RCC 7860 (cell line): ENCODE results near the gene RASAL2.

Experiments used
- DNase-seq: peaks from one replicate; pipeline ENCODE4 v3.0.0-alpha.2; 2015; ENCODE audit warnings: low spot score
- FAIRE-seq: peaks from 2 replicates; lab custom pipeline; 2012; peaks lifted over from hg19 to GRCh38; lab: Jason Lieb, UNC

Gene RASAL2

GRCh38 chr1:178477841-178478240 lies 383.9 kb downstream of the RASAL2 start:
- FAIRE-seq (no peak), DNase-seq (no peak)

- DNase-seq (no peak), FAIRE-seq (no peak)
These were observed 389.5 kb downstream of the RASAL2 start for GRCh38 chr1:178483251-178483957.

DNA sequence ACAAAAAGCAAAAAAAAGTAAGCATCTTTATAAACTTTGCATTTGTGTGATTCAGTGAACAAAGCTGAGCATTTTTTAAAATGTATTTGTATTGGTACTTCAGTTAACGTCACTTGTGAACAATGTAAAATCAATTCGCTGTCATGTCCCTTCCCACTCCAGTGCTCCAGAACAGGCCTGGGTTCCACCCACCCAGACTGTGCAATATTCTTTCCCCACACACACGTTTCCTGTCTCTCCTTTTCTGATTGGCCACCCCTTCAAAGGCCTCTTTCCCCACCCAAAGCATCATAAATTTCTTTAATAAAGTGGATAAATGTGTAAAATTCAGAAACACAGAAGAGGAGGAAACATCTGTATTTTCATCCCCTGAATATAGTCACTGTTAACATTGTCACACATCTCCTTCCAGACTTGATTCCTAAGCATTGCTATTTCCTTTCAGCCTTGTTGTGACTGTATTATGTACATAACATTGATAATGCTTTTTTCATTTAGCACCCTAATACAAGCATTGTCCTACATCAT lies 390.9 kb downstream of the RASAL2 start:
- DNase-seq (no peak), FAIRE-seq (no peak)

DNA sequence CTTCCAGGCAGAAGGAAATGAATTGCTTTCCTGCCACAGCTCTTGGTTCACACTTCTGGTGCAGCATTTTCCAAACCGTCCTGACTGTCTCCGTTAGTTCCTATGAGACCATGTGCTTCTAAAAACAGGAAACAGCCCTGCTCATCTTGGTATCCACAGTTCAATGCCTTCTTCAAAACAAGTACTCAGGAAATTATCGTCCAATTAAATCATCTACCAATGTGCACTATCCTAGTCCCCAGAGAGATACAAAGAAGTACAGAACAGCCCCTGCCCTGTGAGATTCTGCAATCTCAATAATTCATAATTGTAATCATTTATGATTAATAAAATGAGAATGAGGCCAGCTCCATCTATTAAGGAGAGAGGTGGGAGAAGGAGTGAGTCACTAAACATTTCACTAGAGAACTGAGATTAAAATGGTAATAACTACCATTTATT lies 391.7 kb downstream of the RASAL2 start:
- FAIRE-seq: no peak
- no peak for DNase-seq

GRCh38 chr1:178486100-178487069 lies 392.5 kb downstream of the RASAL2 start:
- FAIRE-seq (no peak), DNase-seq (no peak)

GRCh38 chr1:178487070-178487615 lies 393.2 kb downstream of the RASAL2 start:
- DNase-seq (no peak), FAIRE-seq (no peak)

DNA sequence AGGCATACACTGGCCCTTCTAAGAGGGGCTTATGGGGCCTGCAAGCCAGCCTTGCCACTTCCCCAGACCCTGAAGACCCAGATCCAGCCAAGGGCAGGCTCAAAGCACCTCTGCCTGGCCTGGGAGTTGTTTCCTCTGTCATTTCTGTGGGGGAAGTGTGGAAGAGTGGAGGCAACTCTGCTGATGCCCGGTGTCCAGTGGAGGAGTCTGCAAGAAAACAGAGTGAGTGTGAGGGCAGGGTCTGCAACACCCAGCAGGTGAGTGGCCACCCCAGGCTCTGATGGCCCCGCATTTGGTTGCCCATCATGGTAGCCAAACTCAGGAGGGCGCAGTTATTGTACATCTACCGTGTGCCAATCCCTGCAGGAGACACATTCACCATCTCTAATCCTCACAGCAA lies 394.5 kb downstream of the RASAL2 start:
- FAIRE-seq (no peak), DNase-seq (no peak)

- DNase-seq: no peak
- FAIRE-seq: no peak
These were observed 395.5 kb downstream of the RASAL2 start for GRCh38 chr1:178489399-178489798.

GRCh38 chr1:178490136-178490535 lies 396.2 kb downstream of the RASAL2 start:
- FAIRE-seq (no peak), DNase-seq (no peak)

- FAIRE-seq (no peak), DNase-seq (no peak)
These were observed 397.1 kb downstream of the RASAL2 start for GRCh38 chr1:178490967-178491366.

DNA sequence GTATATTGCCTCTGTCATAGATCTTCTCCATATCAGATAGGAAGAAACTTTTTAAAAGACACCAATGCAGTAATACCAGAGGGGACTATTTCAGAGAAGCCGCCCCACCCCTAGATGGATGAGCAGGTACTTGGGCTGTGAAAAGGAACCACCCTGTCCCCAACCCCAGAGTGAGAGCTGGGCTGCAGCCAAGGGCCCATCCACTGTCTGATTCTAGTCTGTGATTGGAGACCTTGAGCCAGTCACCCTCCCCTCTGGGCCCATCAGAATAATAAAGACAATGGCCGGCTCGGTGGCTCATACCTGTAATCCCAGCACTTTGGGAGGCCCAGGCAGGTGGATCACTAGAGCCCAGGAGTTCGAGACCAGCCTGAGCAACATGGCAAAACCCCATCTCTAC lies 397.8 kb downstream of the RASAL2 start:
- FAIRE-seq (no peak), DNase-seq (no peak)

DNA sequence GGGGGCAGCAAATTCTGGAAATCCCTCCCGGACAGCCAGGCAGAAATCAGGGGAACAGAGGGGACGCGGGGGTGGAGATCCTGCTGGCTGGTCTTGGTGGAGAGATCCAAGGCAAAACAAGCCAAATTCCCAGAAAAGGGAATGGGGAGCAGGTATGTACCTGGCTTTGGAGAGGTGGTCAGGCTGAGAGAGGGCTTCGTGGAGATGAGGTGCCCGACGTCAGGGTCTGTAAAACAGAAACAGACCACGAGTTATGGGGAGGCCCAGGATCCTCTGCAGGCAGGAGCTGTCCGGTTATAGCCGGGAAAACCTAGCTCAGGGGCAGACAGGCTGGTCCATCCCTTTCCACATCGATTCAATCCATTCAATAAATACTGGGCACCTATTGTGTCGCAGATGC lies 398.4 kb downstream of the RASAL2 start:
- DNase-seq (no peak), FAIRE-seq (no peak)

- DNase-seq: no peak
- FAIRE-seq: no peak
These were observed 399.4 kb downstream of the RASAL2 start for GRCh38 chr1:178493301-178493741.

DNA sequence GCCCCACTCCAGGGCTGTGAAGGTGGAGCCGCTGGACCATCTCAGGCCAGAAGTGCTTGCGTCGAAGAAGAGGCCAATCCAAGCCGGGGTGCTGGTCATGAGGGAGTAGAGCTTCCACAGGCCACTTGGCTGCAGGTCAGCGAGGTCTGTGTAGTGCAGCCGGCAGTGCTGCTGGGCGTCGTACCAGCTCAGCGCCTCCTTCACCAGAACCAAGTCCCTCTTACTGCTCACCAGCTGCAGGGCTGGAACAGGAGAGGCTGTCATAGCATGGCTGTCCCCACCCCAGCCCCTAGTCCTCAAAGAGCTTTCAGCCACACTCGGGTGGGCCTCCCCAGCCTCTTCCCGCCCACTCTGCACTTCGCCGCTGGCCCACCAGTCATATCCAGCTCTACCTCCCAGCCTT lies 400.7 kb downstream of the RASAL2 start:
- FAIRE-seq: no peak
- DNase-seq: no peak

GRCh38 chr1:178495158-178495557 lies 401.3 kb downstream of the RASAL2 start:
- FAIRE-seq (no peak), DNase-seq (no peak)

- FAIRE-seq: no peak
- no peak for DNase-seq
These were observed 402.0 kb downstream of the RASAL2 start for GRCh38 chr1:178495741-178496409.

DNA sequence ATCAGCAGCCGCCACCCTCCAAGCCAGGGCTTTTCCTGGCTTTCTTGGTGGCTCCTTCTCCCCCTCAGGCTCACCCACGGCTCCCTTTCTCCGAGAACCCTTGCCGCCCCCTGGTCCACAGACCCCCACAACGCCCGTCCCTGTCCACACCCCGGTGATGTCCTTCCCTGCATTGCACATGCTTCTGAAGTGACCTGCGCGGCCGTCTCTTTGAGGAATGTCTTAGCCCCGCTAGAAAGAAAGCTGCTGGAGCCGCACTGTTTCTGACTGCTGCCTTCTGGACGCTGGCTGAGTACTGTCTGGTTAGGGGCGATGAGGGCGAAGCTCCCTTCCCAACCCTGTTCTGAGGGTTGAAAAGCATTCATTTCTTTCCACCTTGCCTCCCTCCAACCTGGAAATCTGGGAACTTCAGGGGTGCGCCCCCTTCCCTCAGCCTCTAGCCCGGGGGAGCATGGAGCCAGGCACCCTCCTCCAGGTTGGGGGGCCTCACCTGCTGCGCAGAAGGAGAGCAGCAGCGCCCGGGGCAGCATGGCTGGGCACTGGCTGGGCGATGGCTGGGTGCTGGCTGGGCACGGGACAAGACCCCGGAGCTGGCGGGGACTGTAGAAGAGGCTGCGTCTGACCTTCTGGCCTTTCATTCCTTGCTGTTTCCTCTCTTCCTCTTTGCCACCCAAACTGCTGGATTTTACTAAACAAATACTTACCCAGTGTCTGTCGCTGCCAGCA lies 402.7 kb downstream of the RASAL2 start, which contains the start of gene CLEC20A:
TSS of gene CLEC20A (minus strand) at position 555 of the 726 bp plus-strand sequence. CDS start at position 530, 25 bp downstream.
- FAIRE-seq (no peak), DNase-seq (no peak)

- DNase-seq (no peak), FAIRE-seq (no peak)
These were observed 404.1 kb downstream of the RASAL2 start for GRCh38 chr1:178497903-178498478.

DNA sequence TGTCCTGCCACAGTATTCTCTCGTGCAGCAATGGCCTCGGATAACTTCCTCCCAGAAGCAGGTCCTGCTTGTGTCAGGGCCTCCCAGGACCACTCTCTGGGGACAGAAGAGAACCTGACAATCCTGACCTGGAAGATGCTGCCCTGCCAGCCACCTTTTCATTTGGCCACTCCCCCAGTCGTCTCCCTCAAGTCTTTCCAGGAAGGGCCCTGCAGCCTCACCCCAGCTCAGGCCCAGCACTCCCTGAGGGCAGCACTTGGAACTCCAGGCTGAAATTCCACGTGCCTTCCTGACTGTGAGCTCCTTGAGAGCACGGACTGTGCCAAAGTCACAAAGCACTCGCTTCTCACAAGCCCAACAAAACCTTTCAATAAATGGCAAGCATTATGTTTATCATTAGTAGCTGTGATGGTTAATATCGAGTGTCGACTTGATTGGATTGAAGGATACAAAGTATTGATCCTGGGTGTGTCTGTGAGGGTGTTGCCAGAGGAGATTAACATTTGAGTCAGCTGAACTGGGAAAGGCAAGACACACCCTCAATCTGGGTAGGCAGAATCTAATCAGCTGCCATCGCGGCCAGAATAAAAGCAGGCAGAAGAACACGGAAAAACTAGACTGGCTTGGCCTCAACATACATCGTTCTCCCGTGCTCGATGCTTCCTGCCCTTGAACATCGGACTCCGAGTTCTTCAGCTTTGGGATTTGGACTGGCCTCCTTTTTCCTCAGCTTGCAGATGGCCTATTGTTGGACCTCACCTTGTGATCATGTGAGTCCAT lies 405.2 kb downstream of the RASAL2 start:
- FAIRE-seq: no peak
- DNase-seq: no peak
